GM21786 (cell line): ENCODE results near the gene ADARB2.
"Not testable (repeated sequence)": the region's sequence is repeated elsewhere in the genome, so short reads cannot be mapped to it uniquely, and the experiment has no call there.

ENCODE experiments used
- ATAC-seq: cut with Tn5 transposase; IDR thresholded peaks from one replicate; pipeline ENCODE4 v1.9.1; 2021; ENCODE audit not compliant: unreplicated experiment

Gene ADARB2

GRCh38 chr10:1169186-1169885 lies 568.0 kb downstream of the ADARB2 start:
- ATAC-seq, result no peak

GRCh38 chr10:1168763-1169162 lies 568.6 kb downstream of the ADARB2 start:
- ATAC-seq, result no peak

- no peak for ATAC-seq
These were observed 570.5 kb downstream of the ADARB2 start for GRCh38 chr10:1166828-1167275.

- ATAC-seq, result no peak
These were observed 571.1 kb downstream of the ADARB2 start for GRCh38 chr10:1166101-1166827.

- ATAC-seq, result no peak
These were observed 573.5 kb downstream of the ADARB2 start for GRCh38 chr10:1163831-1164230.

GRCh38 chr10:1163204-1163660 lies 574.1 kb downstream of the ADARB2 start:
- ATAC-seq, result no peak

- ATAC-seq, result no peak
These were observed 574.7 kb downstream of the ADARB2 start for GRCh38 chr10:1162481-1163203.

GRCh38 chr10:1161315-1161673 lies 576.0 kb downstream of the ADARB2 start:
- ATAC-seq, result not testable (repeated sequence)

- ATAC-seq, result no peak
These were observed 576.6 kb downstream of the ADARB2 start for GRCh38 chr10:1160561-1161314.

GRCh38 chr10:1159131-1160061 lies 577.9 kb downstream of the ADARB2 start:
- no peak for ATAC-seq

- ATAC-seq, result not testable (repeated sequence)
These were observed 578.8 kb downstream of the ADARB2 start for GRCh38 chr10:1158536-1158935.

- ATAC-seq, result no peak
These were observed 579.3 kb downstream of the ADARB2 start for GRCh38 chr10:1158066-1158465.

- ATAC-seq, result no peak
These were observed 579.8 kb downstream of the ADARB2 start for GRCh38 chr10:1157615-1157933.

- ATAC-seq, result no peak
These were observed 580.3 kb downstream of the ADARB2 start for GRCh38 chr10:1156921-1157614.

- no peak for ATAC-seq
These were observed 580.8 kb downstream of the ADARB2 start for GRCh38 chr10:1156616-1156886.

- no peak for ATAC-seq
These were observed 581.3 kb downstream of the ADARB2 start for GRCh38 chr10:1155791-1156615.

GRCh38 chr10:1154531-1155295 lies 582.6 kb downstream of the ADARB2 start:
- ATAC-seq, result no peak

- ATAC-seq, result no peak
These were observed 583.4 kb downstream of the ADARB2 start for GRCh38 chr10:1153805-1154351.
